K562 (cell line): ENCODE measurements around the gene PITPNM3.

Experiments used
- CCAR2 ChIP-seq: fragments of 200-400 bp; formaldehyde crosslinking; IDR thresholded peaks from 2 replicates; pipeline ENCODE4 v1.6.1; 2017; ENCODE audit warnings: mild to moderate bottlenecking, low read depth, low read length
- EGR1 ChIP-seq: fragments of 450-650 bp; conservative IDR thresholded peaks from 2 replicates; pipeline ENCODE4 v1.6.1; 2017; ENCODE audit warnings: mild to moderate bottlenecking
- EZH2 ChIP-seq: IDR thresholded peaks from 2 replicates; pipeline ENCODE4 v1.6.1; 2012; ENCODE audit warnings: low read depth, mild to moderate bottlenecking, inconsistent platforms, low read length, borderline replicate concordance
- GABPB1 ChIP-seq: sonication (generic); formaldehyde crosslinking; IDR thresholded peaks from 2 replicates; pipeline ENCODE4 v1.8.0; 2022; ENCODE audit warnings: mild to moderate bottlenecking, missing genetic modification reagents
- MTA1 ChIP-seq: fragments of 450-650 bp; IDR thresholded peaks from 2 replicates; pipeline ENCODE4 v1.6.1; 2017; ENCODE audit warnings: borderline replicate concordance
- NCOR1 ChIP-seq: fragments of 450-650 bp; IDR thresholded peaks from 2 replicates; pipeline ENCODE4 v1.6.1; 2016; ENCODE audit warnings: mild to moderate bottlenecking, moderate library complexity
- NONO ChIP-seq, 2 experiments: fragments of 200-400 bp in 1 of 2; fragments of 450-650 bp in 1 of 2; formaldehyde crosslinking in 1 of 2; IDR thresholded peaks; 2 replicates each; pipeline ENCODE4 v1.6.1; 2017; ENCODE audit warnings: low read depth in 2 of 2, mild to moderate bottlenecking in 2 of 2, moderate library complexity in 2 of 2, low read length in 1 of 2
- RBM14 ChIP-seq: fragments of 200-400 bp; formaldehyde crosslinking; IDR thresholded peaks from 2 replicates; pipeline ENCODE4 v1.6.1; 2018; ENCODE audit warnings: low read depth, mild to moderate bottlenecking, low read length, moderate library complexity, borderline replicate concordance; ENCODE audit not compliant: insufficient read depth
- ZKSCAN3 ChIP-seq: fragments of 250-450 bp; sonication (Bioruptor Pico); IDR thresholded peaks from 2 replicates; pipeline ENCODE4 v1.4.0; 2020
- ZNF274 ChIP-seq: IDR thresholded peaks from 2 replicates; pipeline ENCODE4 v1.6.1; 2011; ENCODE audit warnings: low read depth, mild to moderate bottlenecking, low read length, moderate library complexity, borderline replicate concordance
- TF ChIP-seq, protein P1 (sequence below), 3 experiments: IDR thresholded peaks in 2 of 3; conservative IDR thresholded peaks in 1 of 3; 2 replicates each; pipeline ENCODE4 v1.5.1; 2011 to 2012; ENCODE audit warnings: low read length in 3 of 3, mild to moderate bottlenecking in 3 of 3, control low read depth in 2 of 3, improper control_type of control experiment in 1 of 3, inconsistent platforms in 1 of 3, low read depth in 1 of 3, mixed read lengths in 1 of 3, moderate library complexity in 1 of 3; ENCODE audit not compliant: insufficient read depth in 2 of 3
- TF ChIP-seq, protein P2 (sequence below): fragments of 450-650 bp; IDR thresholded peaks from 2 replicates; pipeline ENCODE4 v1.6.1; 2016; ENCODE audit warnings: low read depth

DNA sequence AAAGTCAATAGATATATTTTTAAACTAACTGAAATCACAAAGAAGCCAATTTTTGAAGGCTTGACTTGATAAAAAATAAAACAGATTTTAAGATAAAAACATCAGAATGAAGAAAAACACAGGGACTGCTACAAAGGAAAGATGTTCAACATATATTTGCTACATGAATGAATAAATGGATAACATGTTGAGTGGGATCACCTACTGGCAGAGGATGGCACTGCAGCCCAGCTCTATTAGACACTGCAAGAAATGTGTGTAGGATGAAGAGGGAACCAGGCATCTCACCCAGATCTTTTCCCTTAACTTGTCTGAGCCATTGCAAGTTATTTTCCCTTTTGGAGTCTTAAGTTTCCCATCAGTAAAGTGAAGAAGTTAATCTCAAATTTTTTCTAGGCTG, 125.6 kb downstream of the PITPNM3 start:
- TF ChIP-seq MTA1, result no peak
- no peak for TF ChIP-seq RBM14
- TF ChIP-seq, protein P1, sequence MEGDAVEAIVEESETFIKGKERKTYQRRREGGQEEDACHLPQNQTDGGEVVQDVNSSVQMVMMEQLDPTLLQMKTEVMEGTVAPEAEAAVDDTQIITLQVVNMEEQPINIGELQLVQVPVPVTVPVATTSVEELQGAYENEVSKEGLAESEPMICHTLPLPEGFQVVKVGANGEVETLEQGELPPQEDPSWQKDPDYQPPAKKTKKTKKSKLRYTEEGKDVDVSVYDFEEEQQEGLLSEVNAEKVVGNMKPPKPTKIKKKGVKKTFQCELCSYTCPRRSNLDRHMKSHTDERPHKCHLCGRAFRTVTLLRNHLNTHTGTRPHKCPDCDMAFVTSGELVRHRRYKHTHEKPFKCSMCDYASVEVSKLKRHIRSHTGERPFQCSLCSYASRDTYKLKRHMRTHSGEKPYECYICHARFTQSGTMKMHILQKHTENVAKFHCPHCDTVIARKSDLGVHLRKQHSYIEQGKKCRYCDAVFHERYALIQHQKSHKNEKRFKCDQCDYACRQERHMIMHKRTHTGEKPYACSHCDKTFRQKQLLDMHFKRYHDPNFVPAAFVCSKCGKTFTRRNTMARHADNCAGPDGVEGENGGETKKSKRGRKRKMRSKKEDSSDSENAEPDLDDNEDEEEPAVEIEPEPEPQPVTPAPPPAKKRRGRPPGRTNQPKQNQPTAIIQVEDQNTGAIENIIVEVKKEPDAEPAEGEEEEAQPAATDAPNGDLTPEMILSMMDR (IDR thresholded peaks at IDR 0.05 in 2 of 3, conservative IDR thresholded peaks at IDR 0.05 in 1 of 3; ENCODE audit: insufficient read depth in 2 of 3, low read depth in 1 of 3, low read length in 3 of 3), result peak in 2 of 3 experiments; percentile 5 to 35; a peak in 1 of 6 replicates
- no peak for TF ChIP-seq NONO (IDR thresholded peaks at IDR 0.05; ENCODE audit: low read depth in 2 of 2, low read length in 1 of 2)
- TF ChIP-seq GABPB1 (CRISPR knock-in tag), result no peak
- no peak for TF ChIP-seq EGR1
- TF ChIP-seq ZKSCAN3 (CRISPR knock-in tag), result no peak
- no peak for TF ChIP-seq EZH2
- TF ChIP-seq CCAR2, result no peak
- no peak for TF ChIP-seq NCOR1
- TF ChIP-seq ZNF274, result no peak
- TF ChIP-seq, protein P2, sequence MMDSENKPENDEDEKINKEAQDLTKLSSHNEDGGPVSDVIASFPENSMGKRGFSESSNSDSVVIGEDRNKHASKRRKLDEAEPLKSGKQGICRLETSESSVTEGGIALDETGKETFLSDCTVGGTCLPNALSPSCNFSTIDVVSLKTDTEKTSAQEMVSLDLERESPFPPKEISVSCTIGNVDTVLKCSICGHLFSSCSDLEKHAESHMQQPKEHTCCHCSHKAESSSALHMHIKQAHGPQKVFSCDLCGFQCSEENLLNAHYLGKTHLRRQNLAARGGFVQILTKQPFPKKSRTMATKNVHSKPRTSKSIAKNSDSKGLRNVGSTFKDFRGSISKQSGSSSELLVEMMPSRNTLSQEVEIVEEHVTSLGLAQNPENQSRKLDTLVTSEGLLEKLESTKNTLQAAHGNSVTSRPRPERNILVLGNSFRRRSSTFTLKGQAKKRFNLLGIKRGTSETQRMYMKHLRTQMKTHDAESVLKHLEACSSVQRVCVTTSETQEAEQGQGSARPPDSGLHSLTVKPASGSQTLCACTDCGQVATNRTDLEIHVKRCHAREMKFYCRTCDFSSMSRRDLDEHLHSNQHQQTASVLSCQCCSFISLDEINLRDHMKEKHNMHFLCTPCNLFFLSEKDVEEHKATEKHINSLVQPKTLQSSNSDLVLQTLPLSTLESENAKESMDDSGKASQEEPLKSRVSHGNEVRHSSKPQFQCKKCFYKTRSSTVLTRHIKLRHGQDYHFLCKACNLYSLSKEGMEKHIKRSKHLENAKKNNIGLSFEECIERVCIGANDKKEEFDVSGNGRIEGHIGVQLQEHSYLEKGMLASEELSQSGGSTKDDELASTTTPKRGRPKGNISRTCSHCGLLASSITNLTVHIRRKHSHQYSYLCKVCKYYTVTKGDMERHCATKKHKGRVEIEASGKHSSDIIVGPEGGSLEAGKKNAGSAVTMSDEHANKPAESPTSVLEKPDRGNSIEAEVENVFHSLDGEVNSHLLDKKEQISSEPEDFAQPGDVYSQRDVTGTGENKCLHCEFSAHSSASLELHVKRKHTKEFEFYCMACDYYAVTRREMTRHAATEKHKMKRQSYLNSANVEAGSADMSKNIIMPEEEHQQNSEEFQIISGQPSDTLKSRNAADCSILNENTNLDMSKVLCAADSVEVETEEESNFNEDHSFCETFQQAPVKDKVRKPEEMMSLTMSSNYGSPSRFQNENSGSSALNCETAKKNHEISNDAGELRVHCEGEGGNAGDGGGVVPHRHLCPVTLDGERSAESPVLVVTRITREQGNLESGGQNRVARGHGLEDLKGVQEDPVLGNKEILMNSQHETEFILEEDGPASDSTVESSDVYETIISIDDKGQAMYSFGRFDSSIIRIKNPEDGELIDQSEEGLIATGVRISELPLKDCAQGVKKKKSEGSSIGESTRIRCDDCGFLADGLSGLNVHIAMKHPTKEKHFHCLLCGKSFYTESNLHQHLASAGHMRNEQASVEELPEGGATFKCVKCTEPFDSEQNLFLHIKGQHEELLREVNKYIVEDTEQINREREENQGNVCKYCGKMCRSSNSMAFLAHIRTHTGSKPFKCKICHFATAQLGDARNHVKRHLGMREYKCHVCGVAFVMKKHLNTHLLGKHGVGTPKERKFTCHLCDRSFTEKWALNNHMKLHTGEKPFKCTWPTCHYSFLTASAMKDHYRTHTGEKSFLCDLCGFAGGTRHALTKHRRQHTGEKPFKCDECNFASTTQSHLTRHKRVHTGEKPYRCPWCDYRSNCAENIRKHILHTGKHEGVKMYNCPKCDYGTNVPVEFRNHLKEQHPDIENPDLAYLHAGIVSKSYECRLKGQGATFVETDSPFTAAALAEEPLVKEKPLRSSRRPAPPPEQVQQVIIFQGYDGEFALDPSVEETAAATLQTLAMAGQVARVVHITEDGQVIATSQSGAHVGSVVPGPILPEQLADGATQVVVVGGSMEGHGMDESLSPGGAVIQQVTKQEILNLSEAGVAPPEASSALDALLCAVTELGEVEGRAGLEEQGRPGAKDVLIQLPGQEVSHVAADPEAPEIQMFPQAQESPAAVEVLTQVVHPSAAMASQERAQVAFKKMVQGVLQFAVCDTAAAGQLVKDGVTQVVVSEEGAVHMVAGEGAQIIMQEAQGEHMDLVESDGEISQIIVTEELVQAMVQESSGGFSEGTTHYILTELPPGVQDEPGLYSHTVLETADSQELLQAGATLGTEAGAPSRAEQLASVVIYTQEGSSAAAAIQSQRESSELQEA, result no peak
